HepG2 (cell line): ENCODE data around the gene MACROD2. TPM values are rescaled to one million over a fixed set of nuclear protein-coding genes. Genes with fewer than 3 reads are reported as not detected.
A peak's percentile ranks its signal among the peaks of the same experiment; 100 is the strongest.

Experiments
- ATAC-seq: fragments of 200-7000 bp; cut with Tn5 transposase; 3 replicates; pipeline ENCODE4 v1.9.1; 2020; ENCODE audit warnings: mild to moderate bottlenecking, moderate library complexity
- BruUV-seq: library from RNA; stranded (reverse); fragments of 400-500 nt; replicated peaks from 2 replicates; lab custom pipeline; 2021; lab: Mats Ljungman, UMichigan
- CTCF ChIA-PET: fragments of 300-600 bp; formaldehyde crosslinking; extraction: SDS; loops from one replicate; lab custom pipeline; 2021; ENCODE audit warnings: low total read pairs, inconsistent platforms, low intra/inter-chr PET ratio; lab: Yijun Ruan, JAX
- POLR2A ChIA-PET: fragments of 350-600 bp; sonication (Branson Sonifier 250); formaldehyde crosslinking; loops from one replicate; lab custom pipeline; 2020; ENCODE audit warnings: antibody characterized with exemption, inconsistent platforms; lab: Yijun Ruan, JAX
- DNase-seq: peaks from one replicate; pipeline ENCODE4 v3.0.0-alpha.2; 2015; ENCODE audit warnings: low spot score
- FAIRE-seq: peaks from 3 replicates; lab custom pipeline; 2011; peaks lifted over from hg19 to GRCh38; lab: Jason Lieb, UNC
- H2AFZ ChIP-seq: one replicate; pipeline ENCODE4 v1.6.1; 2011; ENCODE audit warnings: low read length, inconsistent platforms
- H3K27ac ChIP-seq: fragments of 300-600 bp; 3 replicates; pipeline ENCODE4 v1.8.0; 2011; ENCODE audit warnings: mixed run types, mild to moderate bottlenecking, mixed read lengths, low read length, inconsistent platforms; ENCODE audit not compliant: insufficient read depth; ENCODE audit errors: extremely low read length
- H3K27me3 ChIP-seq, 2 experiments: fragments of 200-600 bp in 1 of 2; 2 replicates in 1 of 2; 3 replicates in 1 of 2; pipeline versions ENCODE4 v1.6.0 to v1.8.0; 2011; ENCODE audit warnings: low read length in 2 of 2, mild to moderate bottlenecking in 2 of 2, moderate library complexity in 2 of 2, inconsistent platforms in 1 of 2; ENCODE audit not compliant: insufficient read depth in 2 of 2, control insufficient read depth in 1 of 2
- H3K36me3 ChIP-seq, 2 experiments: fragments of 200-600 bp in 1 of 2; replicated peaks in 1 of 2; 2 replicates in 1 of 2; 3 replicates in 1 of 2; pipeline versions ENCODE4 v1.5.1 to v1.8.0; 2011; ENCODE audit warnings: low read length in 2 of 2, inconsistent platforms in 1 of 2; ENCODE audit not compliant: insufficient read depth in 2 of 2, control insufficient read depth in 1 of 2
- H3K4me1 ChIP-seq: 2 replicates; pipeline ENCODE4 v1.5.1; 2012; ENCODE audit warnings: low read length, inconsistent platforms; ENCODE audit not compliant: insufficient read depth
- H3K4me2 ChIP-seq: 2 replicates; pipeline ENCODE4 v1.6.0; 2011; ENCODE audit warnings: low read depth, low read length, inconsistent platforms
- H3K4me3 ChIP-seq, 3 experiments: fragments of 200-600 bp in 1 of 3; sonication (generic), shearing (Covaris generic) in 1 of 3; replicated peaks in 1 of 3; 2 replicates each; pipeline ENCODE4 v1.5.1; 2011 to 2016; ENCODE audit warnings: low read length in 3 of 3, inconsistent platforms in 2 of 3, low read depth in 2 of 3, mild to moderate bottlenecking in 2 of 3, control low read depth in 1 of 3, mixed read lengths in 1 of 3; ENCODE audit not compliant: insufficient read depth in 1 of 3
- H3K79me2 ChIP-seq: one replicate; pipeline ENCODE4 v1.6.1; 2011; ENCODE audit warnings: low read length, inconsistent platforms; ENCODE audit not compliant: insufficient read depth
- H3K9ac ChIP-seq: 2 replicates; pipeline ENCODE4 v1.6.0; 2011; ENCODE audit warnings: mild to moderate bottlenecking, low read depth, low read length, inconsistent platforms; ENCODE audit not compliant: insufficient read depth
- H3K9me3 ChIP-seq: 2 replicates; pipeline ENCODE4 v1.5.1; 2012; ENCODE audit warnings: mild to moderate bottlenecking, low read length
- H4K20me1 ChIP-seq: 2 replicates; pipeline ENCODE4 v1.6.0; 2011; ENCODE audit warnings: inconsistent platforms, mild to moderate bottlenecking, low read length, moderate library complexity; ENCODE audit not compliant: insufficient read depth
- CSRNP2 ChIP-seq: sonication (generic); formaldehyde crosslinking; conservative IDR thresholded peaks from 2 replicates; pipeline ENCODE4 v1.8.0; 2022; ENCODE audit warnings: low read depth, missing genetic modification reagents
- MXD4 ChIP-seq: IDR thresholded peaks from 2 replicates; pipeline ENCODE4 v1.6.1; 2016; ENCODE audit warnings: mild to moderate bottlenecking, missing biosample characterization, missing genetic modification reagents
- MZF1 ChIP-seq: sonication (generic); formaldehyde crosslinking; IDR thresholded peaks from 2 replicates; pipeline ENCODE4 v1.8.1; 2023; ENCODE audit warnings: mild to moderate bottlenecking, missing genetic modification reagents, borderline replicate concordance
- NR2F1 ChIP-seq, 2 experiments: fragments of 450-650 bp in 1 of 2; formaldehyde crosslinking in 1 of 2; IDR thresholded peaks; 2 replicates each; pipeline versions ENCODE4 v1.5.0 to v1.6.1; 2016 to 2020; ENCODE audit warnings: mild to moderate bottlenecking in 1 of 2, missing compliant biosample characterization in 1 of 2, missing genetic modification reagents in 1 of 2, moderate library complexity in 1 of 2
- NR2F6 ChIP-seq, 2 experiments: IDR thresholded peaks; 2 replicates each; pipeline ENCODE4 v1.6.1; 2016; ENCODE audit warnings: antibody characterized with exemption in 1 of 2, mild to moderate bottlenecking in 1 of 2
- STAT5B ChIP-seq: sonication (generic); formaldehyde crosslinking; IDR thresholded peaks from 2 replicates; pipeline ENCODE4 v1.4.0; 2020; ENCODE audit warnings: missing genetic modification reagents
- ZNF10 ChIP-seq: sonication (generic); formaldehyde crosslinking; IDR thresholded peaks from 2 replicates; pipeline ENCODE4 v1.4.0; 2020; ENCODE audit warnings: mild to moderate bottlenecking, low read depth, missing genetic modification reagents, borderline replicate concordance
- ZNF207 ChIP-seq: fragments of 450-650 bp; IDR thresholded peaks from 2 replicates; pipeline ENCODE4 v1.6.1; 2016; ENCODE audit warnings: antibody characterized with exemption, borderline replicate concordance
- ZNF24 ChIP-seq: fragments of 450-650 bp; IDR thresholded peaks from 2 replicates; pipeline ENCODE4 v1.6.1; 2017; ENCODE audit warnings: antibody characterized with exemption, mild to moderate bottlenecking
- ZNF496 ChIP-seq: sonication (generic); formaldehyde crosslinking; IDR thresholded peaks from 2 replicates; pipeline ENCODE4 v1.8.1; 2023; ENCODE audit warnings: mild to moderate bottlenecking, moderate library complexity, missing genetic modification reagents; ENCODE audit not compliant: insufficient replicate concordance
- ZNF552 ChIP-seq: sonication (generic); formaldehyde crosslinking; IDR thresholded peaks from 2 replicates; pipeline ENCODE4 v1.9.0; 2022; ENCODE audit warnings: missing genetic modification reagents, mild to moderate bottlenecking, borderline replicate concordance
- WGBS: methylation state at CpG from one replicate; pipeline ENCODE4 v1.1.6; 2017; ENCODE audit warnings: low lambda C conversion rate; 5-methylcytosine and 5-hydroxymethylcytosine counted together
- in situ Hi-C: cut with HindIII; loops from 2 replicates; pipeline ENCODE4 v1.10.0; 2017; ENCODE audit warnings: low pct_unique_long_range_greater_than_20kb; ENCODE audit not compliant: extremely low pct_ligation_motif_present
- intact Hi-C: fragments of 100-400 bp; cut with micrococcal nuclease; formaldehyde crosslinking; loops from one replicate; pipeline ENCODE4 v1.10.0; 2022; ENCODE audit not compliant: unreplicated experiment
- polyA plus RNA-seq, 8 experiments: library from polyadenylated mRNA; depleted of rRNA in 3 of 8; stranded (reverse) in 7 of 8; unstranded in 1 of 8; fragments of >200 nt; fragmentation: Illumina TruSeq in 4 of 8; extraction: Trizol in 4 of 8; gene quantifications; 2 replicates each; pipeline versions ENCODE4 v1.2.1 to v1.2.3, GENCODE V29; 2011 to 2016; ENCODE audit warnings: low read depth in 4 of 8, missing spikeins in 1 of 8, mixed read lengths in 1 of 8; ENCODE audit not compliant: insufficient read depth in 1 of 8
- total RNA-seq, 5 experiments: library from RNA; depleted of rRNA; stranded (reverse); fragments of >200 nt; fragmentation: Illumina TruSeq; extraction: Trizol; gene quantifications; 2 replicates each; pipeline ENCODE4 v1.2.3, GENCODE V29; 2016; ENCODE audit warnings: low read depth in 1 of 5

Gene MACROD2
- total and polyA plus RNA-seq, 2 of the 13 experiments (the other 11 are each of a cell fraction or from before 2014, with no cell fraction given) = 0.13 to 0.51 TPM

GRCh38 chr20:14716351-14716801 is 721.1 kb downstream of the MACROD2 start:
- no peak overlapping the region for H3K4me2 ChIP-seq
- H2AFZ ChIP-seq = no peak overlapping the region
- H3K27me3 ChIP-seq = no peaks in the 10 kb centered on the region
- H3K36me3 ChIP-seq = no peaks in the 10 kb centered on the region
- DNase-seq (no peak), ATAC-seq (no peak), FAIRE-seq (no peak)
- CTCF ChIA-PET = no interaction called here
- no peak overlapping the region for H3K9ac ChIP-seq
- H3K27ac ChIP-seq = no peak overlapping the region
- H3K9me3 ChIP-seq = no peaks in the 10 kb centered on the region
- H3K79me2 ChIP-seq = no peaks in the 10 kb centered on the region
- intact Hi-C loops = no loop called here
- WGBS = 52% methylated on average over 5 of the region's 5 CpGs
- no peak overlapping the region for H3K4me3 ChIP-seq
- peaks cover 9% of the 10 kb centered on the region for H3K4me1 ChIP-seq
- no peaks in the 10 kb centered on the region for H4K20me1 ChIP-seq
- TF ChIP-seq ZNF10 (CRISPR knock-in tag) = no peak
- no peak for TF ChIP-seq ZNF496 (CRISPR knock-in tag)
- POLR2A ChIA-PET = no interaction called here
- in situ Hi-C loops = no loop called here
- no TSS peak for BruUV-seq

GRCh38 chr20:14717134-14717999 is 722.1 kb downstream of the MACROD2 start:
- in situ Hi-C loops = no loop called here
- CTCF ChIA-PET = no interaction called here
- peak; percentile 9 for DNase-seq
- TF ChIP-seq MZF1 (CRISPR knock-in tag) (no peak), NR2F1 (CRISPR knock-in tag; IDR thresholded peaks at IDR 0.05) (peak in 1 of 2 experiments; percentile 68; a peak in 2 of 4 replicates), ZNF207 (no peak), STAT5B (CRISPR knock-in tag) (no peak), ZNF24 (no peak), NR2F6 (IDR thresholded peaks at IDR 0.05) (peak; percentile 59; the same call in 1 of the 2 replicates), NR2F6 (CRISPR knock-in tag; IDR thresholded peaks at IDR 0.05) (peak; percentile 41; the same call in 1 of the 2 replicates), CSRNP2 (CRISPR knock-in tag) (no peak), MXD4 (CRISPR knock-in tag) (no peak), ZNF552 (CRISPR knock-in tag) (no peak)

More at GRCh38 chr20:14717134-14717999, 722.1 kb downstream of the MACROD2 start:
- peak; percentile 49 for ATAC-seq
- Histone ChIP-seq H3K79me2 (no peaks in the 10 kb centered on the region), H3K4me2 (peak overlapping the region; percentile 21; the same call in 1 of the 2 replicates), H4K20me1 (no peaks in the 10 kb centered on the region), H3K36me3 (no peaks in the 10 kb centered on the region), H3K4me3 (no peak overlapping the region), H3K9ac (no peak overlapping the region), H3K27me3 (no peaks in the 10 kb centered on the region), H3K4me1 (peaks cover 9% of the 10 kb centered on the region), H3K9me3 (no peaks in the 10 kb centered on the region), H3K27ac (no peak overlapping the region), H2AFZ (no peak overlapping the region)
- FAIRE-seq = no peak
- WGBS = 8% methylated on average over 6 of the region's 6 CpGs
- intact Hi-C loops = no loop called here
- BruUV-seq = no TSS peak
- POLR2A ChIA-PET = no interaction called here
